ENCODE results near the gene APP.

APP gene

DNA sequence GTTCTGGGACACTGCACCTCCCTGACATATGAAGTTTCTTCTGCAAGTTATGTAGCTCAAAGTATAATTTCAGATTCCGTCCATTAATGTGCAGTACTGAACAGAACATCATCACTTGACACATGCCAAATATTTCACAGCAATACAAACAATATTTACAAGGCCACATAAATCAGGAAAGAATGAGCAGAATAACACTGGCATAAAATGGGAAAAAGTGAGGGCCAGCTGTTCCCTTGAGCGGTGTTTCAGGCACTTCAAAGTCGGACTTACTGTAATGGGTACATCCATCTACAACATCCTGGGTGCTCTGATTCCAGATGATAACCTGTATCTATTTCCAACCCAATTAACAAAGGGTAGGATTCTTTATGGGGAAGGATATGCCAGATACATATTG is 217.4 kb downstream of the APP start:
- POLR2A ChIA-PET, result no interaction called here

DNA sequence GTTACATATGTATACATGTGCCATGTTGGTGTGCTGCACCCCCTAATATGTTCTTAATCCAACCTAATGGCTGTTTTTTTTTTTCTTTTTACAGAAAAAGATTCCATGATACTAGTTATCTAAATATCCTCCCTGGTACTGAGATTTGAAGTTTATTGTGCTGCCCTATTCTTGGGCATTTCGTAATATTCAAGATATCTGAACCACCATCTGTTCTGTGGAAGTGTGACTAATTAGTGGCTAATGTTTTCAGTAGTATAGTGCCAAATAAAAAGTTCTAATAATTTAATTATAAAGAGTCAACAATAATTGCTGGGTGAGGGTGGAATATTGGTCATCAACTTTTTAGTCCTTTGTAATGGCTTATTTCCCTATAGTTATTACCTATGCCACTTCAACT is 218.3 kb downstream of the APP start:
- ChIA-PET POLR2A (no interaction called here), CTCF (no interaction called here)
- H3K27ac ChIP-seq (ENCODE audit: extremely low read depth, low read depth, low read length), result no peak overlapping the region
- H3K4me1 ChIP-seq (ENCODE audit: control insufficient read depth, insufficient read depth, low read length), result no peaks in the 10 kb centered on the region
- H3K4me3 ChIP-seq (ENCODE audit: low read depth, low read length), result no peak overlapping the region
- peaks cover 7 to 35% of the 10 kb centered on the region in 2 experiments for H3K36me3 ChIP-seq (ENCODE audit: control insufficient read depth in 2 of 2, insufficient read depth in 1 of 2, low read length in 2 of 2)
- H3K9me3 ChIP-seq (ENCODE audit: control insufficient read depth, insufficient read depth, low read depth, low read length), result no peaks in the 10 kb centered on the region
- TF ChIP-seq ZFP3 (tag by site-specific recombination; IDR thresholded peaks at IDR 0.05; ENCODE audit: low read depth) (no peak), SP3 (tag by site-specific recombination; IDR thresholded peaks at IDR 0.05) (no peak), ZNF747 (tag by site-specific recombination; IDR thresholded peaks at IDR 0.05) (no peak), HOXA7 (CRISPR knock-in tag; IDR thresholded peaks at IDR 0.05; ENCODE audit: borderline replicate concordance) (no peak), ZNF555 (tag by site-specific recombination; conservative IDR thresholded peaks at IDR 0.05) (no peak), ZSCAN23 (tag by site-specific recombination; IDR thresholded peaks at IDR 0.05) (no peak), MEIS1 (CRISPR knock-in tag; IDR thresholded peaks at IDR 0.05; ENCODE audit: borderline replicate concordance) (no peak), ZNF324 (tag by site-specific recombination; IDR thresholded peaks at IDR 0.05) (no peak), ZNF19 (tag by site-specific recombination; IDR thresholded peaks at IDR 0.05; ENCODE audit: low read depth) (no peak), OSR2 (tag by site-specific recombination; IDR thresholded peaks at IDR 0.05) (no peak), ZNF623 (tag by site-specific recombination; IDR thresholded peaks at IDR 0.05) (no peak)
- TF ChIP-seq, protein P1, sequence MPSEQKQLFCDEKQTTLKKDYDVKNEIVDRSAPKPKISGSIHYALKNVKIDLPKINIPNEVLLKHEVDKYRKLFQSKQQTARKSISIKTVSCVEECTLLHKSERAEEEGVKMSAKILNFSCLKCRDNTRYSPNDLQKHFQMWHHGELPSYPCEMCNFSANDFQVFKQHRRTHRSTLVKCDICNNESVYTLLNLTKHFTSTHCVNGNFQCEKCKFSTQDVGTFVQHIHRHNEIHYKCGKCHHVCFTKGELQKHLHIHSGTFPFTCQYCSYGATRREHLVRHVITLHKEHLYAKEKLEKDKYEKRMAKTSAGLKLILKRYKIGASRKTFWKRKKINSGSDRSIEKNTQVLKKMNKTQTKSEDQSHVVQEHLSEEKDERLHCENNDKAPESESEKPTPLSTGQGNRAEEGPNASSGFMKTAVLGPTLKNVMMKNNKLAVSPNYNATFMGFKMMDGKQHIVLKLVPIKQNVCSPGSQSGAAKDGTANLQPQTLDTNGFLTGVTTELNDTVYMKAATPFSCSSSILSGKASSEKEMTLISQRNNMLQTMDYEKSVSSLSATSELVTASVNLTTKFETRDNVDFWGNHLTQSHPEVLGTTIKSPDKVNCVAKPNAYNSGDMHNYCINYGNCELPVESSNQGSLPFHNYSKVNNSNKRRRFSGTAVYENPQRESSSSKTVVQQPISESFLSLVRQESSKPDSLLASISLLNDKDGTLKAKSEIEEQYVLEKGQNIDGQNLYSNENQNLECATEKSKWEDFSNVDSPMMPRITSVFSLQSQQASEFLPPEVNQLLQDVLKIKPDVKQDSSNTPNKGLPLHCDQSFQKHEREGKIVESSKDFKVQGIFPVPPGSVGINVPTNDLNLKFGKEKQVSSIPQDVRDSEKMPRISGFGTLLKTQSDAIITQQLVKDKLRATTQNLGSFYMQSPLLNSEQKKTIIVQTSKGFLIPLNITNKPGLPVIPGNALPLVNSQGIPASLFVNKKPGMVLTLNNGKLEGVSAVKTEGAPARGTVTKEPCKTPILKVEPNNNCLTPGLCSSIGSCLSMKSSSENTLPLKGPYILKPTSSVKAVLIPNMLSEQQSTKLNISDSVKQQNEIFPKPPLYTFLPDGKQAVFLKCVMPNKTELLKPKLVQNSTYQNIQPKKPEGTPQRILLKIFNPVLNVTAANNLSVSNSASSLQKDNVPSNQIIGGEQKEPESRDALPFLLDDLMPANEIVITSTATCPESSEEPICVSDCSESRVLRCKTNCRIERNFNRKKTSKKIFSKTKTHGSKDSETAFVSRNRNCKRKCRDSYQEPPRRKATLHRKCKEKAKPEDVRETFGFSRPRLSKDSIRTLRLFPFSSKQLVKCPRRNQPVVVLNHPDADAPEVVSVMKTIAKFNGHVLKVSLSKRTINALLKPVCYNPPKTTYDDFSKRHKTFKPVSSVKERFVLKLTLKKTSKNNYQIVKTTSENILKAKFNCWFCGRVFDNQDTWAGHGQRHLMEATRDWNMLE (tag by site-specific recombination; conservative IDR thresholded peaks at IDR 0.05; ENCODE audit: low read depth), result no peak

More for the DNA sequence above, 217.4 kb downstream of the APP start:
- TF ChIP-seq, protein P2, sequence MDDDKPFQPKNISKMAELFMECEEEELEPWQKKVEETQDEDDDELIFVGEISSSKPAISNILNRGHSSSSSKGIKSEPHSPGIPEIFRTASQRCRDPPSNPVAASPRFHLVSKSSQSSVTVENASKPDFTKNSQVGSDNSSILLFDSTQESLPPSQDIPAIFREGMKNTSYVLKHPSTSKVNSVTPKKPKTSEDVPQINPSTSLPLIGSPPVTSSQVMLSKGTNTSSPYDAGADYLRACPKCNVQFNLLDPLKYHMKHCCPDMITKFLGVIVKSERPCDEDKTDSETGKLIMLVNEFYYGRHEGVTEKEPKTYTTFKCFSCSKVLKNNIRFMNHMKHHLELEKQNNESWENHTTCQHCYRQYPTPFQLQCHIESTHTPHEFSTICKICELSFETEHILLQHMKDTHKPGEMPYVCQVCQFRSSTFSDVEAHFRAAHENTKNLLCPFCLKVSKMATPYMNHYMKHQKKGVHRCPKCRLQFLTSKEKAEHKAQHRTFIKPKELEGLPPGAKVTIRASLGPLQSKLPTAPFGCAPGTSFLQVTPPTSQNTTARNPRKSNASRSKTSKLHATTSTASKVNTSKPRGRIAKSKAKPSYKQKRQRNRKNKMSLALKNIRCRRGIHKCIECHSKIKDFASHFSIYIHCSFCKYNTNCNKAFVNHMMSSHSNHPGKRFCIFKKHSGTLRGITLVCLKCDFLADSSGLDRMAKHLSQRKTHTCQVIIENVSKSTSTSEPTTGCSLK (tag by site-specific recombination; IDR thresholded peaks at IDR 0.05), result no peak
- no peak for TF ChIP-seq ZNF658 (tag by site-specific recombination; IDR thresholded peaks at IDR 0.05)
- no peak for TF ChIP-seq ZNF629 (tag by site-specific recombination; IDR thresholded peaks at IDR 0.05)
- TF ChIP-seq ZNF341 (tag by site-specific recombination; IDR thresholded peaks at IDR 0.05; ENCODE audit: low read depth), result no peak
- TF ChIP-seq, protein P3, sequence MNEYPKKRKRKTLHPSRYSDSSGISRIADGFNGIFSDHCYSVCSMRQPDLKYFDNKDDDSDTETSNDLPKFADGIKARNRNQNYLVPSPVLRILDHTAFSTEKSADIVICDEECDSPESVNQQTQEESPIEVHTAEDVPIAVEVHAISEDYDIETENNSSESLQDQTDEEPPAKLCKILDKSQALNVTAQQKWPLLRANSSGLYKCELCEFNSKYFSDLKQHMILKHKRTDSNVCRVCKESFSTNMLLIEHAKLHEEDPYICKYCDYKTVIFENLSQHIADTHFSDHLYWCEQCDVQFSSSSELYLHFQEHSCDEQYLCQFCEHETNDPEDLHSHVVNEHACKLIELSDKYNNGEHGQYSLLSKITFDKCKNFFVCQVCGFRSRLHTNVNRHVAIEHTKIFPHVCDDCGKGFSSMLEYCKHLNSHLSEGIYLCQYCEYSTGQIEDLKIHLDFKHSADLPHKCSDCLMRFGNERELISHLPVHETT (tag by site-specific recombination; IDR thresholded peaks at IDR 0.05), result no peak
- no peak for TF ChIP-seq ZNF24 (tag by site-specific recombination; IDR thresholded peaks at IDR 0.05)
- no peak for TF ChIP-seq KLF16 (tag by site-specific recombination; IDR thresholded peaks at IDR 0.05)
- no peak for TF ChIP-seq ZNF19 (tag by site-specific recombination; IDR thresholded peaks at IDR 0.05; ENCODE audit: low read depth)
- TF ChIP-seq, protein P4, sequence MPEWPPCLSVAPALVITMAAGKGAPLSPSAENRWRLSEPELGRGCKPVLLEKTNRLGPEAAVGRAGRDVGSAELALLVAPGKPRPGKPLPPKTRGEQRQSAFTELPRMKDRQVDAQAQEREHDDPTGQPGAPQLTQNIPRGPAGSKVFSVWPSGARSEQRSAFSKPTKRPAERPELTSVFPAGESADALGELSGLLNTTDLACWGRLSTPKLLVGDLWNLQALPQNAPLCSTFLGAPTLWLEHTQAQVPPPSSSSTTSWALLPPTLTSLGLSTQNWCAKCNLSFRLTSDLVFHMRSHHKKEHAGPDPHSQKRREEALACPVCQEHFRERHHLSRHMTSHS (tag by site-specific recombination; IDR thresholded peaks at IDR 0.05), result no peak
- no peak for TF ChIP-seq ZNF133 (tag by site-specific recombination; IDR thresholded peaks at IDR 0.05)
- TF ChIP-seq, protein P5, sequence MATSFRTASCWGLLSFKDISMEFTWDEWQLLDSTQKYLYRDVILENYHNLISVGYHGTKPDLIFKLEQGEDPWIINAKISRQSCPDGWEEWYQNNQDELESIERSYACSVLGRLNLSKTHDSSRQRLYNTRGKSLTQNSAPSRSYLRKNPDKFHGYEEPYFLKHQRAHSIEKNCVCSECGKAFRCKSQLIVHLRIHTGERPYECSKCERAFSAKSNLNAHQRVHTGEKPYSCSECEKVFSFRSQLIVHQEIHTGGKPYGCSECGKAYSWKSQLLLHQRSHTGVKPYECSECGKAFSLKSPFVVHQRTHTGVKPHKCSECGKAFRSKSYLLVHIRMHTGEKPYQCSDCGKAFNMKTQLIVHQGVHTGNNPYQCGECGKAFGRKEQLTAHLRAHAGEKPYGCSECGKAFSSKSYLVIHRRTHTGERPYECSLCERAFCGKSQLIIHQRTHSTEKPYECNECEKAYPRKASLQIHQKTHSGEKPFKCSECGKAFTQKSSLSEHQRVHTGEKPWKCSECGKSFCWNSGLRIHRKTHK (tag by site-specific recombination; IDR thresholded peaks at IDR 0.05), result no peak
- TF ChIP-seq, protein P6, sequence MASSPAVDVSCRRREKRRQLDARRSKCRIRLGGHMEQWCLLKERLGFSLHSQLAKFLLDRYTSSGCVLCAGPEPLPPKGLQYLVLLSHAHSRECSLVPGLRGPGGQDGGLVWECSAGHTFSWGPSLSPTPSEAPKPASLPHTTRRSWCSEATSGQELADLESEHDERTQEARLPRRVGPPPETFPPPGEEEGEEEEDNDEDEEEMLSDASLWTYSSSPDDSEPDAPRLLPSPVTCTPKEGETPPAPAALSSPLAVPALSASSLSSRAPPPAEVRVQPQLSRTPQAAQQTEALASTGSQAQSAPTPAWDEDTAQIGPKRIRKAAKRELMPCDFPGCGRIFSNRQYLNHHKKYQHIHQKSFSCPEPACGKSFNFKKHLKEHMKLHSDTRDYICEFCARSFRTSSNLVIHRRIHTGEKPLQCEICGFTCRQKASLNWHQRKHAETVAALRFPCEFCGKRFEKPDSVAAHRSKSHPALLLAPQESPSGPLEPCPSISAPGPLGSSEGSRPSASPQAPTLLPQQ (tag by site-specific recombination; IDR thresholded peaks at IDR 0.05), result no peak
- peaks cover 8 to 35% of the 10 kb centered on the region in 2 experiments for H3K36me3 ChIP-seq (ENCODE audit: control insufficient read depth in 2 of 2, insufficient read depth in 1 of 2, low read length in 2 of 2)
- H3K4me1 ChIP-seq (ENCODE audit: control insufficient read depth, insufficient read depth, low read length), result no peaks in the 10 kb centered on the region
- CTCF ChIA-PET, result interaction anchor here (0.7 kb wide), 1 partner anchor 194 kb away, joined by 4 read pairs; no protein-coding TSS in a partner anchor
- H3K27ac ChIP-seq (ENCODE audit: extremely low read depth, low read depth, low read length), result no peak overlapping the region
- H3K4me3 ChIP-seq (ENCODE audit: low read depth, low read length), result no peak overlapping the region
- no peaks in the 10 kb centered on the region for H3K9me3 ChIP-seq (ENCODE audit: control insufficient read depth, insufficient read depth, low read depth, low read length)

Measured in HEK293 (cell line).